Stimulated activated CD4-positive, alpha-beta T cell treated with anti-CD3 and anti-CD28 coated beads, Interleukin-2, amount 100 ng/mL, for 48 hours (primary cell): ENCODE results near the gene COPS8.
A peak's percentile ranks its signal among the peaks of the same experiment; 100 is the strongest.

Experiments used
- DNase-seq, 2 donors: peaks; one replicate each; pipeline ENCODE4 v3.0.0-alpha.2; 2020

COPS8 gene

DNA sequence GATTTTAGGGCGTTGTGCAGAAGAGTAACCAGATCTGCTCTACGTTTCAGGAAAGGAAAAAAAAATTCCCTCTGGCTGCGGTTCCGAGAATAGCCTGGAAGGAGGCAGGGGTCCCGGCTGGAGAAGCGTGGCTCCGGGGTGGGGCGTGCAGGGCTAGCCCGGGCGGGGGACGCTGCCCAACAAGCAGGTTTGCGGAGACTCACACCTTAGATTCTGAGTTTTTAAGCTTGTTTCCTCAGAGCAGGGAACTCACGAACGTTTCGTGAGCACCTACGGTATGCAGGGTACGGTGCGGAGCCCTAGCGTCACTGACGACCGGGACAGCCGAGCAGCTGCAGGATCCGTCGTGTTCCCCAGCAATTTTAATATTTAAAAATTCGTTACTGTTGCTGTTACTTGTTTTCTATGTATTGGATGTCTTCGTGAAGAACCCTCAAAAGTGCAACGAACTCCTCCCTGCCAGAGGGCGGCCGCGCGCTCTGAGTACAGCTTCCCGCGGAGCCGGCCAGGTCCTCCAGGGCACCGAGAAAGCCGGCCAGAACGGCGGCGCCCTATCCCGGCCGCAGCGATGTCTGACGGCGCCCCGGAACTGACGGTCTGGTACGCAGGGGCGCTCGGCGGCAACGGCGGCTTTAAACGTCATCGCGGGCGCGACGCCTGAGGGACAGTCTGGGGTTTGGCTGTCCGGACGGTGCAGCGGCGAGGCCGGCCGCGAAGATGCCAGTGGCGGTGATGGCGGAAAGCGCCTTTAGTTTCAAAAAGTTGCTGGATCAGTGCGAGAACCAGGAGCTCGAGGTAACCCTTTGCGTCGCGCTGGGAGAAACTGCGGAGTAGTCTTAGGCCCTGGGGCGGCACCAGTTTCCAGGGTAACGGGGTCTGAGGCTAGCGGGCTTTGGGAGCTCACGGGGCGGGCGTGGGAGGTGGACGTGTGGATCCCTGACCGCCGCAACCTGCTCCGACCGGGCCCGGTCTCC lies at the start of gene COPS8:
COPS8 (plus strand) TSS at position 642 of the 974 bp plus-strand sequence; CDS start at position 718, 76 bp downstream.
- DNase-seq, result peak; percentile 86 to 89

DNA sequence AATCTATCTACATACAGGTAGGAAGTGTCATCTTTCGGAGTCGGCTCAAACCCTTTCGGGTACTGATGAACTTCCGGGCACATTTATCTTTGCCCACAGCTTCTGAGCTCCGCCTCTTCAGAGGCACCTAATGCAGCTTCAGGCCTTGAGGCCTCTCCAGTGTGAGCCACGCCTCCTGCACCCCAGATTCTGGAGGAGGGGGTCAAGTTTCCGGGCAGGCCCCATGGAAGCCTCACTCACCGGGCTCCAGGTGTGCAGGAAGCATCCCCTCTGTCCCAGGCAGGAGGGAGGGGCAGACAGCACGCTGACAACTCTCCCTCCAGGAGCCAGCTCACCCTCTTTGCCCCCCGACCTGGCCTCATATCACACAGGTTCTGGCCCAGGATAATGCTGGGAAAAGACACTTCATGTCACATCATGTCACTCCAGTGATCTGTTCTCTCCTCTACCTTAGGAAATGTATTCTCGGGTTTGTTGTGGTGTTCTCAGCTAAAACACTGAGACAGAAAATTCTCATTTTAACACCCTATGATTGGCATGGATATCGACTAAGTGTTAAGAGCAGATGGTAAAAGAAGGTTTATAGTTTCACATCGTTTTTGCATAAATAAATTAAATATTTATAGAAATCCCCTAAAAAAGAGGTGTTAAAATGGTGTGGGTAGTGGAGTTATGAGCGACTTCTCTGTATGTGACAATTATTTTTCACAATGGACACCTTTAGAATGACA lies 46.2 kb upstream of the COPS8 start:
- no peak for DNase-seq

DNA sequence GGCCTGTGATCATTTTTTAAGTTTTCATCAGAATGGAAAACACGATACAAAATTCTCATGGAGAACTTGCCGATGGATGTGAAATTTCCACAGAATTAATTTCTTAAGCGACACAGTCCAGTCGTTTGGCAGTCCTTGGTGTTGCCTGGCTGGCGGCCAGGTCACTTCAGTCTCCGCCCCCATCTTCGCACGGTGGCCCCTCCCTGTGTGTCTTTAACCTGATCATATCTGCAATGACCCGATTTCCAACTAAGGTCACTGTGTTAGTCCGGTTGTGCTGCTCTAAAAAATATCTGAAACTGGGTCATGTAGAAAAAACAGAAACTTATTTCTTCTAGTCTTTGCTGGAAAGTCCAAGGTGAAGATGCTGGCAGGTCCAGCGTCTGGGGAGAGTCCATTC lies 44.5 kb upstream of the COPS8 start:
- no peak for DNase-seq

DNA sequence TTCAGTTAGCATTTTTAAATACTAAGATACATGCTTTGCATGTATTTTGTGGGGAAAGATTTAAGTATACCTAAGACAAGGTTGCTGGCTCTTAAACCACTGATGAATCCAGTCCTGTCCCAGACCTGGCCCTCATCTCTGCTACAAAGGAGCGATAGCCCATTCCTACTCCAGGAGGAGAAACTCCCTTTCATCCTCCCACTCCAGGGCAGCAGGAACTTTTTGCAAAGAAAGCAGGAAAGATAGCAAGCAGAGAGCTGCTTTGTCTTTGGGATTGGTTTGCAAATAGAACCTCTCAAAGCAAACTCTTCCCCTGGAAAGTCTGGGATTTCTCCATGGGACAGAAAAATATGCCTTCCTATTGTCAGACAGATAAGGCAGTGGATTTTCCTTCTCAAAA lies 43.6 kb upstream of the COPS8 start:
- DNase-seq, result no peak

DNA sequence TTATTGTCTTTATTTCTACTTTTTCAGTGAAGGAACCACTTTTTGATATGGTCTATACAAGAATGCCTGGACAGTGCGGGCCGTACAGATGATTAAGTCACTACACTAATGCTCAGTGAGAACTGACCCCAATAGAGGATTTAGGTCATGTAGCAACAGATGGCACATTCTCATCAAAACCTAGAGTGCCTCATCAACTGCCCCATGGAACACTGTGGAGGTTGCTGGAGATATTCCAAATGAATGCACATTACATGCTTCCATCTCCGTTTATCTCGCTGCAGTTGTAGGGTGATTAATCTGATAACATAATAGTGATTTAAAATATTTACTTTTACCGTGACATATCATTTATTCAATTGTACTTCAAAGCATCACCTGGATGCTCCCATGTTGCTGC lies 41.8 kb upstream of the COPS8 start:
- no peak for DNase-seq

DNA sequence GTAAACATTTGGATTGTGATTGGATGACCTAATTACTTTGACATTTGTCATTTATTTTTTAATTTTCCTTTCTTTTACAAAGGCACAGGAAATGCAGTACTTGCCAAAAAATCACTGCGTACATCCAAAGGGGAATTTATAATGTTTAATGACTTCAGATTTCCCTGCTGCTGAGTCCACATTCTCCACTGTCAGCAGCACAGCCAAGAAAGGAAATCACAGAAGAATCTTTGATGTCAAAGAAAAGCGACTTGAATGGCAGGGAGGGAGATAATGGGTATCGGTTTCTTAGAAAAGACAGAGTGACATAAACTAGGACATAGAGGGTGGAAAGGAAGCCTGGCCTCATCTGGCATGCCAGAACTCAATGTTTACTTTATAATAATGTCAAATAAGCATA lies 41.4 kb upstream of the COPS8 start:
- DNase-seq, result no peak

DNA sequence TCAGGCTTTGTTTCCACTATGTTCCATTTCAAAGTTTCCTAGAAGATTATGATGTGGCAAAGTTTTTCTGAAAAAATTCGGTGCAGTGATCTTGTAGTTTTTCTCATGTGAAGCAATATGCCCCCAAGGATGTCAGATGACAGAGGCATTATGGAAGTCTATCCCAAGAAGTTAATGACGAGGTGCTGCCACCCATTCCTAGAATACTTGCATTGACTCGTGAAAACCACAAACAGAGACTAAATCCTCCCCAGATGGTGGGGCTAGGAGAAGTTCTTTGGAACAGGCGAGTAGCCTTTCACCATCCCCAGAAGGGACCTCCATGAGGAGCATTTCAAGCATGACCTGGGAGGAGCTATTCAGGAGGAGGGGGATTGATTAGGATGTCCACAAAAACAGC lies 40.2 kb upstream of the COPS8 start:
- DNase-seq, result no peak

DNA sequence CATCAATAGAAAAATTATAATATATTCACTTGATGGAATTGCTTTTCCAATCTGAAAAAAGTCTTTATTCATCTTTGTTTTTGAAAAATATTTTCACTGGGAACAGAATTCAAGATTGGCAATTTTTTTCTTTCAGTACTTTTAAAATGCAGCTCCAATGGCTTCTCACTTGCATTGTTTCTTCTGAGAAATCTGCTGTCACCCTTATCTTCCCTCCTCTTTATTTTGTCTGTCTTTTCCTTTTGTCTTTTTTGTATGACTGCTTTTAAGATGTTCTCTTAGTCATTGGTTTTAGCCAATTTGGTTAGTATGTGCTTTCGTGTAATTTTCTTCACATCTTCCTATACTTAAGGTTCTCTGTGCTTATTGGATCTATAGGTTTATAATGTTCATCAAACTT lies 37.1 kb upstream of the COPS8 start:
- DNase-seq, result no peak

DNA sequence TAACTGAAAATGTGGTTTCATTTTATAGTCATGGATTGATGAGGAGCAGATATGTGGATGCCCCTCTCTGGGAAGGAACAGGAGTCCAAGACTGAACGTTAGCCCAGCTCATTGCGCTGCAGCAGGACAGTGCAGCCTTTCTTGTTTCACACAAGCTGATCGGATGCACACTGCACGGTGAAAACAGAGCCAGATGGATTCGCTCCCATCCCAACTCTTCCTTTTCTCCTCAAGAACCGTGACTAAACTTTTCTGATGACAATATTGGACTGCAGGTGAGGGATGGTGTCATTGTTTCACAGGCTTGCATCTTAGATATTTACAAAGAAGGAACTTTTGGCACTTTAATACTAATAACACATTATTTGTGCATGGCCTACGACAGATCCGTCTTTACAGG lies 33.8 kb upstream of the COPS8 start:
- DNase-seq, result no peak

DNA sequence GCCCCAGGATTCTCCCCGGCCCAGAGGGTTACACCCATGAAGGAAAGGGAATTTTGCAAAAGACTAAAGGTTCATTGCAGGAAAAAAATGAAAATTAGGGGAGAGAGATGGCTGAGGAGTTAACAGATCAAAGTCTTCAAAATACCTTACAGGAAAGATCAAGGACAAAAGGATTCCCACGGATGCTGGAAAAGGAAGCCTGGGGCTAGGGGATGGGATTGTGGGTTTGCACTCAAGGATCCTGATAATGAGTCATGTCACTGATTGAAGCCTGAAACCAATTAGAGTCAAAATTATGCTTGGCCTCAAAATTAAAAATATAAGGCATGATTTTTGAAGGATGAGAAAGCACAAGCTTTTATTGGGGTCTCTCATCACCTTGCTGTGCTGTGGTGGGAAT lies 32.6 kb upstream of the COPS8 start:
- no peak for DNase-seq

DNA sequence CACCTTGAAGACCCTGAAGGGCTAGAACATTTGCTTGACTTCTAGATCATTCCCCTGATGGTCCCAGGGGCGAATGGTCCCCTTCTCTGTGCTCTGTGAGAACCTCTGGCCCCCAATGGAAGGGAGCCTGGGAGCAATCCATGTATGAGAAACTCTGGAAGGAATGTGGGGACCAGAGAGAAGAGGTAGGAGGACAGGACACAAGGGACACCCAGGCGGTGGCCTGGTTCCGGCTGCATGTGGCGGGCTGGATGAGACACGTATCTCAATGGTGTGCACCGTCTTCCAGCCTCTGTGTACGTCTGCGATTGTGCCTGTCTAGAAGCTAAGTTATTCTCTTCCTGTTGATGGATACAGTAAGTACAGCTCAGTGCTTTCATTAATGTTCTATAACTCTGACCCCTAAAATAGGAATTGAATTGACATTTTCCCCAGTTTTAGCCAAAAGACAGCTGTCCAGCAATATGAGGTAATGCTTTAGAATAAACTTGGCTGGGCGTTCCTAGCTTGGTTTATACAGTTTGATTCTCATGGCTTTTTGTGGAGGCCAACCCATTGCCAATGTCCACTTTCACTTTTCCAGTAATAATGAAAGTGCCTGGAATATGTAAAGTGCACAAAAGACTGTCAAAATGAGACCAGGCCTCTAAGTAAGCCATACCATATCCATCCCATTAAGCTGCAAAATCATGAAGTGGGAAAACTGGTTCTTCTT lies 30.1 kb upstream of the COPS8 start:
- no peak for DNase-seq

DNA sequence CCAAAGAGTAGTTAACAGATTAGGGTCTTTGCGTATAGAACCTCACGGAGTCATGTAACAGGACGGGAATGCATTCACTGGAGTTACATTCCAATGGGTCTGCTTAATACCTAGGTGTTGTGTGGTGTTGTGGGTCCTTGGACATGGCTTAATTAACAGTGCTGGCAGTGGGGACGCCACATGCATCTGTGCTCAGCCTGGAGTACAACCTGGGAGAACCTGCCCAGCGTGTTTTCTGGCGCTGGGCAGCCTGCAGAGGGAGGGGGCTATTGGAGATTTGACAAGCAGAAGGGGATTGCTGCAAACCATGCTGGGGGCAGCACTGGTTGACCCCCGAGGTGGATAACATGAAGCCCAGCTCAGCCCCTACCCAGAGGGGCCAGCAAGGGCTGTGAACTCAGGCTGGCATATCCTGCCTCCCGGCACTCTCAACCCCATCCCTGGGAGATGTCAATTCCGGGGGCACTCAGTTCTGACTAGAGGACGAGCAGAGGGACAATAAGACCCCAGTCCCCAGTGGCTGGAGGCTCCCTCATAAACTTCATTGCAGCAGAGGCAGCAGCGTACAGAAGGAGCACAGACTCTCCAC lies 29.3 kb upstream of the COPS8 start:
- no peak for DNase-seq

DNA sequence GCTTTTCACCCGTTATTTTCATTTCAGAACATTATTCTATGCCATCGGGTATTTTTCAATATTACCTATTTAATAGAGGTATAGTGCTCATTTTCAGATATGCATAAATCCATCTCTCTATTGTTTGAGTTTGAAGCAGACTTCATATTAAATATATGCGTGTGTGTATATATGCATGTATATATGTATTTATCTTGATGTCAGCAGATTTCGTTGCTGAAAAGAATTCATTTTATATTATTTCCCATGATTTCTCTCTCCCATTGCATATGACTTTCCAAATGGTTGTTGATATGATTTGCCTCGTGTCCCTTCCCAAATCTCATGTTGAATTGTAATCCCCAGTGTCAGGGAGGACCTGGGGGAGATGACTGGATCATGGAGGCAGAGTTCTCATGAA lies 28.6 kb upstream of the COPS8 start:
- DNase-seq, result no peak

DNA sequence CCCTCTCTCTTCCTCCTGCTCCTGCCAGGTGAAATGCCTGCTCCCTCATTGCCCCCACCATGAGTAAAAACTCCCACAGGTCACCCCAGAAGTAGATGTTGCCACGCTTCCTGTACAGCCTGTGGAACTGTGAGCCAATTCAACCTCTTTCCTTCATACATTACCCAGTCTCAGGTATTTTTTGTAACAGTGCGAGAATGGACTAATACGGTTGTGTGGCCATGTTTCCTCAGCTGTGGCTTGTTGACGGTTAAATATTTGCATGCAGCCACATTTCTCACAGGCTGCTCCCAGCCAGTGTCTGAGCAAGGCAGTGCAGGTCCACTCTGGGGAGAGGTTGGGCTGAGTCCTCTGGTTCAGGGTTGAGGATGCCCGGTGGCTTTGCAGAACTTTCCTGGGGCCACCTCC lies 27.8 kb upstream of the COPS8 start:
- no peak for DNase-seq

DNA sequence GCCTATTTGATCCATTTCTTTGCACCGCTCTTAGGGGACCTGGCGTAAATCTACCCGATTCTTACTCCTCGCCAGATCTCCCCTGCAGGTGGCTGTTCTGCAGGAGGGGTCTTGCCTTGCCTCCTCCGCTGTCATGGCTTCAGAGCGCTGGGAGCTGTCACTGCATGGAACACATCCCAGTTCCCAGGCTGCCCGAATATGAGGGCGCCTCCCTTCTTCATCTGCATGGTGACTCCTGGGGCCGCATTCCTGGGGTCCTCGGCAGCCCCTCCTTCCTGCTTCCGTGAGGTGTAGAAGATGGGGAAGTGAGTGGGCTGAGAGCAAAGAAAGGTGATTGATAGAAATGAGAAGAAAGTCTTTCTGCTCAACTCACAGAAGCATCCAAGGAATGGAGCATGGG lies 27.3 kb upstream of the COPS8 start:
- no peak for DNase-seq

DNA sequence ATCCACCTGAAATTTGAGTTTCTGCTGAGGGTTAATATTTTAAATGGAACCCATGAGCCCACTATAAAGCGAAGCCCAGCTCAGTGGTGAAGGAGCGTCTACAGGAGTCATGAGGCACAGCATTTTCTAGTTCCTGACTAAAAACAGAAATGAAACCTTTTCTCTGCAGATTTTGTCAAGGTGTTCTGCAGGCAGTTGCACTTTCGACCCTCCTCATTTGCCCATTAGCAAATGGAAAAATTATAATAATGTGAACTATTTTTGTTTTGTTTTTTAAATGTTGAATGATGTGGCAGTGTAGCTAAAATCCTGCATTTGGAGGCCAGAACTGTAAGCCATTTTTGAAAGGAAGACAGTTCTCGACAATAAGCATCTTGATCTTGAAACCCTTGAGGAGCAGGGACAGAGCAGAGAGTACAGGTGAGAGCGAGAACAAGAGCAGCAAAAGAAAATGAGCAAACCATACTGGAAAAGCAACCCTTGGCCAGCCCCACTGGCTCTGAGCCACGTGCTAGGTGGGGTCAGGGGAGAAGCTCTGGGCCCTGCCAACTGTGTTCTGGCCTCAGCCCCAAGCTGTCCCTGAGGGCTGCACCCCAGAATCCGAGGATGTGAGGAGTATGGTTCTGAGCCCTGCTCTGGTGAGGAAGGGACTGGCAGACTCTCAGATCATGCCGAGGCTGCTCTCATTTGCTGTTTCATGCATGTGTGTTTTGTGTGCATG lies 26.4 kb upstream of the COPS8 start:
- DNase-seq, result no peak

DNA sequence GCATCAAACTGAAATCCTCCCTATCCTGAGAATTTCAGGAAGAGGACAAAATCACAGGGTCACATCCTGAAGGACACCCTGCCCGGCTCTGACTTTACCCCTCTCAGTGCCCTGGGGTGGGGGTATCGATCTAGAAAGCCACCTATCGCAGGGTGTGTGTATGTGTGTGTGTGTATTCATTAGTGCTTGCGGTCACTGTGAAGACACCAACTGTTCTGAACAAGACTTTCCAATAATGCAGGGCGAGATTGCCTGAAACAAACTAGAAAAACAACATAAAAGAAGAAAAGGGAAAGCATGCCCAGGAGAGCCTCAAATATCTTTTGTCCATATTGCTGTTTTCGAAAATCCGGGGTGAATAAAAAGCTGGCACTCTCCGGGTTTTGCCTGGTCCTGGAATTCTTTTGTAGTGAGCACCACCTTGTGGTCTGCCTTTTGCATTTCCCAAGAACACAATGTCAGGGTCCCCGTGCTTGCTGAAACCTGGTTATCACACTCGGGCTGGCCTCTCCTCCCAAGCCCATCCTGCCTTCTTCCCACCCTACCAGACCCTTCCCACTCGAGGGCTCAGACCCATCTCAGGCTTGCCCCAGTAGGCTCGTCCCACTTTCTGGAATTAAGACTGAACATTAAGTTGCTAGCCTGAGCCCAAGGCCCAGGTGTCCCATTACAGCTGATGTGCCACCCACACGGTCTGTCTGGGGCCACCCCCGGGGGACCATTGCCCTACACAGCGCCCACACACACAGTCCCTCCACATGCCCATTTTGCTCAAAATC lies 25.0 kb upstream of the COPS8 start:
- no peak for DNase-seq

DNA sequence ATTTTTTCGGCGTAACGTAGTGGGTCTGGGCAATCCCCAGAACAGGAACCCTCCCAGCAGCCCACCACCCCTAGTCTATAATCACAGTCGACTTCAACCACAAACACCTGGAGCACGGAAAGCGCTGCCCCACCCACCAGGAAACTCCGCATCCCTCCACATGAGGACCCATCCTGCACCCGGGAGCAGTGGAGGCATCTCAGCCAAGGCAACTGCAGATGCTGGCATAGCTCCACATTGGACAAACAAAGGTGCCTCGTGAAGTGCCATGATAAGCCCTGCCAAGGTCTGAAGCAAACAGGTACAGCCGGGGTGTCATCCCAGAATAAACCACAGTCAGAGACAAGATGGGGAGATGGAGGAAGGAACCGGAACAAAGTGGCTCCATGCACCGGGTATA lies 24.3 kb upstream of the COPS8 start:
- no peak for DNase-seq

DNA sequence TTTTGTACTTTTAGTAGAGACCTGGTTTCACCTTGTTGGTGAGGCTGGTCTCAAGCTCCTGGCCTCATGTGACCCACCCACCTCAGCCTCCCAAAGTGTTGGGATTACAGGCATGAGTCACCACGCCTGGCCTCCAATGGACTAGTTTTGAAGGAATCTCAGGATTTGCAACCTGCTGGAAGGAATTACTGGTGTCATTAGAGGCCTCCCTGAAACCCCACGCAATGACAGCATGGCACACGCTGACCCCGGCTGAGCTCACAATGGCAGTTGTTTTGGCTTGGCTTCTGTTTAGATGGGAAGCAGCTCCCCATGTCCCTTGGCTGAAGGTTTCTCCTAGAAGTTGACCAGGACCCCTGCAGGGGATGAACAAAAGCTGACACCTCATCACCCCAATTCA lies 23.1 kb upstream of the COPS8 start:
- no peak for DNase-seq

DNA sequence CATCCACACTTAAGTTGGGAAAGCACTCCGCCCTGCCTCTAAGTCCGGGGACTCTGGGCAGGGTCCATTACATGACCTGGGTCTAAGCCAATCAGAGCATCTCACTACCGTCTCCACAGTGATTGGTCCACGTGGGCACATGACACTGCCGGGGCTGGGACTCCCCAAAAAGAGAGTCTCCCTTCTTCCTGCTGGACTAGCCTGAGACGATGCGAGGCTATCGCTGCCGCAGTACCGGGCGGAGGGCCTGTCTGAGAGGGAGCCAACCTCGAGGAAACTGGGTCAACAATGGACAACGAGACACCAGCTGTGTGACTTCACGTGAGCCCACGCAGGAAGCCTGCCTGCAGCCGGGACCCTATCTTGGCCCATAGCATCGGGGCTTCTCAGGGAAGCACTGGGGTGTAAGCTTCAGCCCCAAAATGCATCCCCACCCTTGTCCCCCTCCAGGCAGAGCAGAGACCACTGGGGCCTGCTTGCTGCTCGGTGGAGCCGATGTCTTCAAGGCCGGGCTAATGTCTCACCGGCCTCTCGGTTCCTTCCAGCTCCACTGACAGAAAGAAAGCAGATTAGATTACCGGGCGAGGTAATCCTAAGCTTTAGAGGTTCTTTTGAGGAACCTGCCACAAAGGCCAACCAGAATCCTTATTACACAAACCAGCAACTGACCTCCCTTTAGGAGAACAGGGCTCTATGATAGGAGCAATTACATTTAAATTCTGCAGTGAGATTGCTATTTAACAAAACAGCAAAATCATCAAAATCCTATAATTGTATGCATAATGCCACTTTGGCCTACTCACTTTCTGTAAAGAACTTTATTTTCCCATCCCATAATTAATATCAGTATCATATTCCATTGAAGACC lies 21.3 kb upstream of the COPS8 start:
- DNase-seq, result no peak

DNA sequence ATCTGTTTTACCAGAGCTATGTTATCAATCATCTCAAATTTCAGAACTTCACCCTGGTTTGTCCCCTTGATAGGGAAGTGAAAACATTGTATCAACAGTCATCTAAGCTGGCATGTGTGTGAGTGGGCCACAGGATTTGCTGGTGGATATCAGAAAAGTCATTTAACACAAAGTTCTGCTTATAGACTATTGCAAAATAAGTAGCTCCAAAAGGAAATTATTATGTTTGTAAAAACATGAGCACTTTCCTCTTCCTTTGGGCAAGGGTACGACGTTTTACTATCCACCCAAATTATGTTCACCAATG lies 20.7 kb upstream of the COPS8 start:
- no peak for DNase-seq
